Gastrocnemius medialis (tissue), 4 donors: Measurements from ENCODE around the gene KRTAP5-9.

ENCODE experiments used
- POLR2A ChIP-seq, 2 donors: fragments of 450-650 bp; IDR thresholded peaks; one replicate each; pipeline ENCODE4 v1.6.1; 2017; ENCODE audit warnings: antibody characterized with exemption in 2 of 2, mild to moderate bottlenecking in 2 of 2, moderate library complexity in 2 of 2
- TF ChIP-seq, protein P1 (sequence below), 5 experiments: fragments of 450-650 bp in 3 of 5; fragments of 200-600 bp in 2 of 5; sonication (generic) in 2 of 5; IDR thresholded peaks in 4 of 5; conservative IDR thresholded peaks in 1 of 5; 1 replicate in 4 of 5; 2 replicates in 1 of 5; pipeline ENCODE4 v1.5.1; 2016 to 2019; ENCODE audit warnings: antibody characterized with exemption in 5 of 5, mild to moderate bottlenecking in 3 of 5, moderate library complexity in 3 of 5

- TF ChIP-seq, protein P1, sequence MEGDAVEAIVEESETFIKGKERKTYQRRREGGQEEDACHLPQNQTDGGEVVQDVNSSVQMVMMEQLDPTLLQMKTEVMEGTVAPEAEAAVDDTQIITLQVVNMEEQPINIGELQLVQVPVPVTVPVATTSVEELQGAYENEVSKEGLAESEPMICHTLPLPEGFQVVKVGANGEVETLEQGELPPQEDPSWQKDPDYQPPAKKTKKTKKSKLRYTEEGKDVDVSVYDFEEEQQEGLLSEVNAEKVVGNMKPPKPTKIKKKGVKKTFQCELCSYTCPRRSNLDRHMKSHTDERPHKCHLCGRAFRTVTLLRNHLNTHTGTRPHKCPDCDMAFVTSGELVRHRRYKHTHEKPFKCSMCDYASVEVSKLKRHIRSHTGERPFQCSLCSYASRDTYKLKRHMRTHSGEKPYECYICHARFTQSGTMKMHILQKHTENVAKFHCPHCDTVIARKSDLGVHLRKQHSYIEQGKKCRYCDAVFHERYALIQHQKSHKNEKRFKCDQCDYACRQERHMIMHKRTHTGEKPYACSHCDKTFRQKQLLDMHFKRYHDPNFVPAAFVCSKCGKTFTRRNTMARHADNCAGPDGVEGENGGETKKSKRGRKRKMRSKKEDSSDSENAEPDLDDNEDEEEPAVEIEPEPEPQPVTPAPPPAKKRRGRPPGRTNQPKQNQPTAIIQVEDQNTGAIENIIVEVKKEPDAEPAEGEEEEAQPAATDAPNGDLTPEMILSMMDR (IDR thresholded peaks at IDR 0.05 in 4 of 5, conservative IDR thresholded peaks at IDR 0.05 in 1 of 5), result no peak
- no peak for TF ChIP-seq POLR2A (IDR thresholded peaks at IDR 0.05)
Measured at GRCh38 chr11:71575723-71576424, 27.7 kb downstream of the KRTAP5-9 start.
